ENCODE results near the gene NARS2.

DNA sequence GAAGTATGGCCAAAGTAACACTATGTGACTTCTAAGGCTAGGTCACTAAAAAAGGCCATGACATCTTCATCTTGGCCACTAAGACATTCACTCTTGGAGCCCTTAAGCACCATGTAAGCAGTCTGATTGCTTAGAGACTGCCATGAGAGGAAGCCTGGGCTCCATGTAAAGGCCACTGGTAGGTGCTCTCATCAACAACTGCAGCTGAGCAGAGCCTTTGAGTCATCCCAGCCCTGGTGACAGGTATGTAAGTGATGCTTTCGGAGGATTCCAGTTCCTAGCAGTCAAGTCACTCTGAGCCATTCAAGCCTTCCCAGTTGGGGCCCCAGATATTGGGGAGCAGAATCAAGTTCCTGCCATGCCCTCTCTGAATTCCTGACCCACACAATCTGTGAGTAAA is 183.2 kb downstream of the NARS2 start:
- TF ChIP-seq, protein P1, sequence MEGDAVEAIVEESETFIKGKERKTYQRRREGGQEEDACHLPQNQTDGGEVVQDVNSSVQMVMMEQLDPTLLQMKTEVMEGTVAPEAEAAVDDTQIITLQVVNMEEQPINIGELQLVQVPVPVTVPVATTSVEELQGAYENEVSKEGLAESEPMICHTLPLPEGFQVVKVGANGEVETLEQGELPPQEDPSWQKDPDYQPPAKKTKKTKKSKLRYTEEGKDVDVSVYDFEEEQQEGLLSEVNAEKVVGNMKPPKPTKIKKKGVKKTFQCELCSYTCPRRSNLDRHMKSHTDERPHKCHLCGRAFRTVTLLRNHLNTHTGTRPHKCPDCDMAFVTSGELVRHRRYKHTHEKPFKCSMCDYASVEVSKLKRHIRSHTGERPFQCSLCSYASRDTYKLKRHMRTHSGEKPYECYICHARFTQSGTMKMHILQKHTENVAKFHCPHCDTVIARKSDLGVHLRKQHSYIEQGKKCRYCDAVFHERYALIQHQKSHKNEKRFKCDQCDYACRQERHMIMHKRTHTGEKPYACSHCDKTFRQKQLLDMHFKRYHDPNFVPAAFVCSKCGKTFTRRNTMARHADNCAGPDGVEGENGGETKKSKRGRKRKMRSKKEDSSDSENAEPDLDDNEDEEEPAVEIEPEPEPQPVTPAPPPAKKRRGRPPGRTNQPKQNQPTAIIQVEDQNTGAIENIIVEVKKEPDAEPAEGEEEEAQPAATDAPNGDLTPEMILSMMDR (IDR thresholded peaks at IDR 0.05 in 4 of 5, conservative IDR thresholded peaks at IDR 0.05 in 1 of 5): no peak
- no peak for TF ChIP-seq POLR2A (IDR thresholded peaks at IDR 0.05)
